SK-N-SH (cell line): ENCODE measurements around the gene KLHL14. TPM values are rescaled to one million over a fixed set of nuclear protein-coding genes. Genes with fewer than 3 reads are reported as not detected.

ENCODE experiments used
- CTCF ChIA-PET: fragments of 300-600, 350-600 bp; formaldehyde crosslinking; extraction: SDS; loops from one replicate; lab custom pipeline; 2021; lab: Yijun Ruan, JAX
- POLR2A ChIA-PET: fragments of 350-600 bp; sonication (Branson Sonifier 250); formaldehyde crosslinking; extraction: SDS; loops from one replicate; lab custom pipeline; 2020; ENCODE audit warnings: antibody characterized with exemption, inconsistent platforms; lab: Yijun Ruan, JAX
- DNase-seq: peaks from one replicate; pipeline ENCODE4 v3.0.0; 2012
- H2AFZ ChIP-seq: fragments of 200-600 bp; sonication (generic); 2 replicates; pipeline ENCODE4 v1.8.1; 2016; ENCODE audit warnings: antibody characterized with exemption, mild to moderate bottlenecking, low read depth
- H3F3A ChIP-seq: fragments of 200-600 bp; sonication (generic); replicated peaks from 2 replicates; pipeline ENCODE3; 2016; ENCODE audit warnings: antibody characterized with exemption, mild to moderate bottlenecking; ENCODE audit not compliant: insufficient read depth
- H3K27ac ChIP-seq, 2 experiments: fragments of 200-500 bp in 1 of 2; fragments of 200-600 bp in 1 of 2; sonication (Bioruptor generic) in 1 of 2; sonication (generic), shearing (Covaris generic) in 1 of 2; 2 replicates each; pipeline versions ENCODE4 v1.5.1 to v1.6.1; 2014 to 2016; ENCODE audit warnings: low read depth in 2 of 2, inconsistent platforms in 1 of 2, low read length in 1 of 2, mild to moderate bottlenecking in 1 of 2, mixed read lengths in 1 of 2
- H3K27me3 ChIP-seq: fragments of 200-600 bp; sonication (generic), shearing (Covaris generic); 2 replicates; pipeline ENCODE4 v1.6.1; 2016; ENCODE audit warnings: mixed run types; ENCODE audit not compliant: insufficient read depth
- H3K36me3 ChIP-seq, 2 experiments: fragments of 200-500 bp in 1 of 2; fragments of 200-600 bp in 1 of 2; sonication (Bioruptor generic) in 1 of 2; sonication (generic) in 1 of 2; replicated peaks in 1 of 2; 2 replicates each; pipeline versions ENCODE3 to v1.5.1; 2014 to 2016; ENCODE audit warnings: low read length in 1 of 2, mild to moderate bottlenecking in 1 of 2; ENCODE audit not compliant: insufficient read depth in 2 of 2, control insufficient read depth in 1 of 2
- H3K4me1 ChIP-seq, 2 experiments: fragments of 200-500 bp in 1 of 2; fragments of 200-600 bp in 1 of 2; sonication (Bioruptor generic) in 1 of 2; sonication (generic), shearing (Covaris generic) in 1 of 2; 2 replicates each; pipeline versions ENCODE4 v1.5.1 to v1.6.1; 2014 to 2016; ENCODE audit warnings: low read depth in 1 of 2, low read length in 1 of 2, mixed run types in 1 of 2; ENCODE audit not compliant: insufficient read depth in 2 of 2, control insufficient read depth in 1 of 2
- H3K4me2 ChIP-seq: fragments of 200-600 bp; sonication (generic), shearing (Covaris generic); 2 replicates; pipeline ENCODE4 v1.6.1; 2017; ENCODE audit warnings: mixed run types
- H3K4me3 ChIP-seq, 2 experiments: fragments of 200-500 bp in 1 of 2; fragments of 200-600 bp in 1 of 2; sonication (Bioruptor generic) in 1 of 2; sonication (generic), shearing (Covaris generic) in 1 of 2; 2 replicates each; pipeline versions ENCODE4 v1.5.1 to v1.8.1; 2014 to 2016; ENCODE audit warnings: low read depth in 2 of 2, inconsistent platforms in 1 of 2, low read length in 1 of 2, mild to moderate bottlenecking in 1 of 2, mixed read lengths in 1 of 2, moderate library complexity in 1 of 2
- H3K79me2 ChIP-seq: fragments of 200-600 bp; sonication (generic); 2 replicates; pipeline ENCODE4 v1.8.1; 2017; ENCODE audit warnings: mild to moderate bottlenecking; ENCODE audit not compliant: insufficient read depth
- H3K9ac ChIP-seq: fragments of 200-600 bp; sonication (generic); 2 replicates; pipeline ENCODE4 v1.6.1; 2017; ENCODE audit warnings: mixed run types
- H3K9me2 ChIP-seq: fragments of 200-600 bp; sonication (generic); 2 replicates; pipeline ENCODE4 v1.6.1; 2017; ENCODE audit warnings: mixed run types
- H3K9me3 ChIP-seq: fragments of 200-600 bp; sonication (generic); 2 replicates; pipeline ENCODE4 v1.6.1; 2017; ENCODE audit warnings: mixed run types, mild to moderate bottlenecking, moderate library complexity
- H4K20me1 ChIP-seq: fragments of 200-600 bp; sonication (generic); 2 replicates; pipeline ENCODE4 v1.6.1; 2017; ENCODE audit warnings: mild to moderate bottlenecking, mixed run types; ENCODE audit not compliant: insufficient read depth
- MEF2A ChIP-seq: IDR thresholded peaks from 2 replicates; pipeline ENCODE4 v1.4.0; 2012; ENCODE audit warnings: low read depth, borderline replicate concordance
- NFIC ChIP-seq: IDR thresholded peaks from 2 replicates; pipeline ENCODE4 v1.4.0; 2012; ENCODE audit warnings: borderline replicate concordance
- RCOR1 ChIP-seq: fragments of 150-350 bp; IDR thresholded peaks from 2 replicates; pipeline ENCODE4 v1.6.1; 2017; ENCODE audit warnings: antibody characterized with exemption, low read length
- RFX5 ChIP-seq: IDR thresholded peaks from 2 replicates; pipeline ENCODE4 v1.6.1; 2012; ENCODE audit warnings: mild to moderate bottlenecking, improper control_type of control experiment, low read length
- RXRA ChIP-seq: IDR thresholded peaks from 2 replicates; pipeline ENCODE4 v1.4.0; 2012; ENCODE audit warnings: low read depth, mild to moderate bottlenecking, borderline replicate concordance
- YY1 ChIP-seq: IDR thresholded peaks from 2 replicates; pipeline ENCODE4 v1.4.0; 2012; ENCODE audit warnings: low read depth, mild to moderate bottlenecking
- WGBS: methylation state at CpG from one replicate; pipeline ENCODE4 v1.1.6; 2017; ENCODE audit warnings: low lambda C conversion rate; 5-methylcytosine and 5-hydroxymethylcytosine counted together
- polyA plus RNA-seq, 3 experiments: library from polyadenylated mRNA; depleted of rRNA; stranded (reverse); fragments of >200 nt; gene quantifications; 2 replicates each; pipeline ENCODE4 v1.2.3, GENCODE V29; 2012
- TF ChIP-seq, protein P1 (sequence below): fragments of 150-350 bp; IDR thresholded peaks from 2 replicates; pipeline ENCODE4 v1.6.1; 2016; ENCODE audit warnings: mild to moderate bottlenecking, low read depth, low read length
- TF ChIP-seq, protein P2 (sequence below): IDR thresholded peaks from 2 replicates; pipeline ENCODE4 v1.4.0; 2012; ENCODE audit warnings: low read depth
- TF ChIP-seq, protein P3 (sequence below): IDR thresholded peaks from 2 replicates; pipeline ENCODE4 v1.4.0; 2012; ENCODE audit warnings: low read depth, borderline replicate concordance

The KLHL14 gene
- polyA plus RNA-seq, 1 of the 3 experiments (the other 2 are of a cell fraction), result not detected

DNA sequence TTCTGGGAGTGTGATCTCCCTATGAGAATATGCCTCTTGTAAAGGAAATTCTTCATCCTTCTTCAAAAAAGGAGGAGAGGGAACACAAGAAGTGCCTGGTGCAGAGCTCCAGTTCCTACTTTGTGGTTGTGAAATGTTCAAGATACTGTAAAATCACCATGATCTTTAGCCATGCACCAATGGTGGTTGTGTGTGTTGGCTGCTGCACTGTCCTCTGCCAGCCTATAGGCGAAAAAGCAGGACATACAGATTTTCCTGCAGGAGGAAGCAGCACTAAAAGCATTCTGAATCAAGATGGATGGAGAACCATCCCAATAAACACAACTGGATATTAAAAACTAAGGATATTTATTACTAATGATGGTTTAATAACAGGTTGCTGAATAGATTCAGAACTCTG lies 6.2 kb upstream of the KLHL14 start:
- Histone ChIP-seq H3K9me2 (no peaks in the 10 kb centered on the region), H3K4me3 (no peak overlapping the region), H3F3A (no peaks in the 10 kb centered on the region), H2AFZ (no peak overlapping the region), H3K79me2 (no peaks in the 10 kb centered on the region), H3K27ac (no peak overlapping the region), H3K9ac (no peak overlapping the region), H3K27me3 (no peaks in the 10 kb centered on the region), H3K4me1 (no peaks in the 10 kb centered on the region), H3K4me2 (no peak overlapping the region), H3K36me3 (no peaks in the 10 kb centered on the region), H3K9me3 (no peaks in the 10 kb centered on the region), H4K20me1 (no peaks in the 10 kb centered on the region)
- 6% methylated on average over 1 of the region's 1 CpG for WGBS
- no peak for DNase-seq
- ChIA-PET CTCF (no interaction called here), POLR2A (no interaction called here)
- TF ChIP-seq YY1 (no peak), MEF2A (no peak)
- TF ChIP-seq, protein P1, sequence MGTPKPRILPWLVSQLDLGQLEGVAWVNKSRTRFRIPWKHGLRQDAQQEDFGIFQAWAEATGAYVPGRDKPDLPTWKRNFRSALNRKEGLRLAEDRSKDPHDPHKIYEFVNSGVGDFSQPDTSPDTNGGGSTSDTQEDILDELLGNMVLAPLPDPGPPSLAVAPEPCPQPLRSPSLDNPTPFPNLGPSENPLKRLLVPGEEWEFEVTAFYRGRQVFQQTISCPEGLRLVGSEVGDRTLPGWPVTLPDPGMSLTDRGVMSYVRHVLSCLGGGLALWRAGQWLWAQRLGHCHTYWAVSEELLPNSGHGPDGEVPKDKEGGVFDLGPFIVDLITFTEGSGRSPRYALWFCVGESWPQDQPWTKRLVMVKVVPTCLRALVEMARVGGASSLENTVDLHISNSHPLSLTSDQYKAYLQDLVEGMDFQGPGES, result no peak
- TF ChIP-seq, protein P2, sequence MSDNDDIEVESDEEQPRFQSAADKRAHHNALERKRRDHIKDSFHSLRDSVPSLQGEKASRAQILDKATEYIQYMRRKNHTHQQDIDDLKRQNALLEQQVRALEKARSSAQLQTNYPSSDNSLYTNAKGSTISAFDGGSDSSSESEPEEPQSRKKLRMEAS, result no peak

DNA sequence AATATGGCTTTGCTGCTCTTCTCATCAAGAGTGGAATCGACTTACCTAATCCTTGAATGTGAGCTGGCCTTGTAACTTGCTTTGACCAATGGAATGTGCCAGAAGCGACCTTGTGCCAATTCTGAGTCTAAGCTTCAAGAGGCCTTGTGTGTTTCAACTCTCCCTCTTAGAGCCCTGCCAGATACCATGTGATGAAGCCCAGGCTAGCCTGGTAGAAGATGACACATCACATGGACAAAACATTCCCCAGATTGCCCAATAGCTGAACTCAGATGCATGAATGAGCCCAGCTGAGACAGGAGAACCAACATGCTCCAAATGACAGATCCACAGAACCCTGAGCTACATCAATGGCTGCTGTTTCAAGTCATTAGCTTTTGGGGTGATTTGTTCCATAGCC lies 4.2 kb upstream of the KLHL14 start:
- ChIA-PET POLR2A (interaction anchor here (0.7 kb wide), 1 partner anchor 990 kb away, joined by 5 read pairs; no protein-coding TSS in a partner anchor), CTCF (interaction anchor here (0.8 kb wide), 1 partner anchor 63 kb away, joined by 3 read pairs; no protein-coding TSS in a partner anchor)
- Histone ChIP-seq H3K36me3 (no peaks in the 10 kb centered on the region), H3K4me2 (no peak overlapping the region), H3K4me3 (no peak overlapping the region), H3K79me2 (no peaks in the 10 kb centered on the region), H3K27me3 (peaks cover 8% of the 10 kb centered on the region; the same call in 1 of the 2 replicates), H3F3A (no peaks in the 10 kb centered on the region), H3K9me3 (no peaks in the 10 kb centered on the region), H2AFZ (no peak overlapping the region), H3K9me2 (no peaks in the 10 kb centered on the region), H3K9ac (no peak overlapping the region), H3K27ac (no peak overlapping the region), H4K20me1 (no peaks in the 10 kb centered on the region), H3K4me1 (no peaks in the 10 kb centered on the region)
- no peak for DNase-seq
- TF ChIP-seq, protein P2, result no peak
- TF ChIP-seq RCOR1 (no peak), RFX5 (no peak), NFIC (no peak), YY1 (no peak), RXRA (no peak)
- TF ChIP-seq, protein P1, result no peak
- TF ChIP-seq, protein P3, sequence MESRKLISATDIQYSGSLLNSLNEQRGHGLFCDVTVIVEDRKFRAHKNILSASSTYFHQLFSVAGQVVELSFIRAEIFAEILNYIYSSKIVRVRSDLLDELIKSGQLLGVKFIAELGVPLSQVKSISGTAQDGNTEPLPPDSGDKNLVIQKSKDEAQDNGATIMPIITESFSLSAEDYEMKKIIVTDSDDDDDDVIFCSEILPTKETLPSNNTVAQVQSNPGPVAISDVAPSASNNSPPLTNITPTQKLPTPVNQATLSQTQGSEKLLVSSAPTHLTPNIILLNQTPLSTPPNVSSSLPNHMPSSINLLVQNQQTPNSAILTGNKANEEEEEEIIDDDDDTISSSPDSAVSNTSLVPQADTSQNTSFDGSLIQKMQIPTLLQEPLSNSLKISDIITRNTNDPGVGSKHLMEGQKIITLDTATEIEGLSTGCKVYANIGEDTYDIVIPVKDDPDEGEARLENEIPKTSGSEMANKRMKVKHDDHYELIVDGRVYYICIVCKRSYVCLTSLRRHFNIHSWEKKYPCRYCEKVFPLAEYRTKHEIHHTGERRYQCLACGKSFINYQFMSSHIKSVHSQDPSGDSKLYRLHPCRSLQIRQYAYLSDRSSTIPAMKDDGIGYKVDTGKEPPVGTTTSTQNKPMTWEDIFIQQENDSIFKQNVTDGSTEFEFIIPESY, result no peak
- 16% methylated on average over 2 of the region's 2 CpGs for WGBS
